ENCODE measurements around the gene GBP4.

DNA sequence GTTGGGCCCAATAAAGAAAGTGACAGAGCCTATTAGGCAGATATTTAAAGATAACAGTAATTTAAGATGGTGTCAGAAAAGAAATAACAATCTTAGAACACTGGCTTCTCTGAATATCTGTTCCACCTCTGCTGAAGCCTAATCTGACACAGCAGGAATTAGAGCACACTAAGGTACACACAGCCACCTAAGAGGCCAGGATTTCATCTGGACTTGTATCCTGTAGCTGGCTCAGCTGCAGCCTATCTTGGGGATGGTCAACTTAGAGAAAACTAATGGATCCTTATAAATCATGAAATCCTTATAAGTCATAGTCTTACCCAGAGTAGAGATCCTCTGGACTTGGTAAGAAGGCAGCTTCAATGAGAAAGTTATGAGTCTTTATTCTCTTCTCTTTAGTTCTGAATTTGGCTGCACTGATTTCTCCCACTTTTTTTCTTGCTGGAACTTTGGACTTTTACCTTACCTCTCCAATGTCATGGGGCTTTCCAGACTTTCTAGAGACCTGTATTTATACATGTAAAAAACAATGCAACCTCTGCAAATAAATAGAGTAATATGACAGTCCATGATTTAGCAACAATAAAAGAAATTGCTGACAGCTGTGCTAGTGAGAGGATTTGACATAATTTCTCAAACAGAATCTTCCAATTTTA lies 23.0 kb downstream of the GBP4 start, which contains the start of gene GBP7:
- TF ChIP-seq, protein P1, sequence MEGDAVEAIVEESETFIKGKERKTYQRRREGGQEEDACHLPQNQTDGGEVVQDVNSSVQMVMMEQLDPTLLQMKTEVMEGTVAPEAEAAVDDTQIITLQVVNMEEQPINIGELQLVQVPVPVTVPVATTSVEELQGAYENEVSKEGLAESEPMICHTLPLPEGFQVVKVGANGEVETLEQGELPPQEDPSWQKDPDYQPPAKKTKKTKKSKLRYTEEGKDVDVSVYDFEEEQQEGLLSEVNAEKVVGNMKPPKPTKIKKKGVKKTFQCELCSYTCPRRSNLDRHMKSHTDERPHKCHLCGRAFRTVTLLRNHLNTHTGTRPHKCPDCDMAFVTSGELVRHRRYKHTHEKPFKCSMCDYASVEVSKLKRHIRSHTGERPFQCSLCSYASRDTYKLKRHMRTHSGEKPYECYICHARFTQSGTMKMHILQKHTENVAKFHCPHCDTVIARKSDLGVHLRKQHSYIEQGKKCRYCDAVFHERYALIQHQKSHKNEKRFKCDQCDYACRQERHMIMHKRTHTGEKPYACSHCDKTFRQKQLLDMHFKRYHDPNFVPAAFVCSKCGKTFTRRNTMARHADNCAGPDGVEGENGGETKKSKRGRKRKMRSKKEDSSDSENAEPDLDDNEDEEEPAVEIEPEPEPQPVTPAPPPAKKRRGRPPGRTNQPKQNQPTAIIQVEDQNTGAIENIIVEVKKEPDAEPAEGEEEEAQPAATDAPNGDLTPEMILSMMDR (IDR thresholded peaks at IDR 0.05) = no peak
- no peak for TF ChIP-seq POLR2AphosphoS5 (IDR thresholded peaks at IDR 0.05)

All from breast epithelium (tissue), 3 donors.